ENCODE measurements around the gene RTEL1. TPM values are rescaled to one million over a fixed set of nuclear protein-coding genes. Genes with fewer than 3 reads are reported as not detected.

The RTEL1 gene
- total RNA-seq, 1 experiment from 2014 or later = 39.2 TPM

DNA sequence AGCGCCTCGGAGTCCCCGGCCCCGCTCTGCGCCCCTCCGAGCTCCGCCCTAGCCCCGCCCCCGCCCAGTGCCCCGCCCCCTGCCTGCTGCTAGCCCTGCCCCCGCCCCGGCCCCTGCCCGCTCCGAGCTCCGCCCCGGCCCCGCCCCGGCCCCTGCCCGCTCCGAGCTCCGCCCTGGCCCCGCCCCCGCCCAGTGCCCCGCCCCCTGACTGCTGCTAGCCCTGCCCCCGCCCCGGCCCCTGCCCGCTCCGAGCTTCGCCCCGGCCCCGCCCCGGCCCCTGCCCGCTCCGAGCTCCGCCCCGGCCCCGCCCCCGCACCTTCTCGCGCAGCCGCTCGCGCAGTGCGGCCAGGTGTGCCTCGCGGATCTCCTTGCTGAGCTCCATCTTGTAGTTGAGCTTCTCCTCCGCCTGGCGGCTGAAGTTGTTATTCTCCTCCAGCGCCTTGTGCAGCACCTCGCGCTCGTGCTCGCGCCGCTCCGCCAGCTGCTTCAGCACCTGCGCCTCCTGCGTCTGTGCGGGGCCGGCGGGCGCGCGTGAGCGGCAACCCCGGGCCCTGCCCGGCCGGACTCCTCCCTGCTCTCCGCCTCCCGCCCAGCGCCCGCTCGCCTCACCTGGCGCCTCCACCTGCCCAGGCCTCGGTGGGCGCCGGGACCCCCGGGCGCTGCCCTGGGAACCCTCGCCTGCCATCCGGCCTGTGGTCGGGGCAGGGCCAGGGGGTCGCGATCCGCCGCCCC, 16.2 kb upstream of the RTEL1 start:
- no TSS peak for BruUV-seq (replicated peaks)
- H3K9me3 Mint-ChIP-seq (ENCODE audit: unreplicated experiment) = no peaks in the 10 kb centered on the region
- H3K4me1 Mint-ChIP-seq (ENCODE audit: insufficient read depth, unreplicated experiment) = peaks cover 6% of the 10 kb centered on the region
- peak overlapping the region; percentile 74 for H3K4me3 Mint-ChIP-seq (ENCODE audit: unreplicated experiment)
- intact Hi-C loops (cut with micrococcal nuclease) = loop anchor here (10.0 kb wide), 1 partner anchor 107 kb away; the partner anchor contains the start of gene PTK6
- TF ChIP-seq, protein P1, sequence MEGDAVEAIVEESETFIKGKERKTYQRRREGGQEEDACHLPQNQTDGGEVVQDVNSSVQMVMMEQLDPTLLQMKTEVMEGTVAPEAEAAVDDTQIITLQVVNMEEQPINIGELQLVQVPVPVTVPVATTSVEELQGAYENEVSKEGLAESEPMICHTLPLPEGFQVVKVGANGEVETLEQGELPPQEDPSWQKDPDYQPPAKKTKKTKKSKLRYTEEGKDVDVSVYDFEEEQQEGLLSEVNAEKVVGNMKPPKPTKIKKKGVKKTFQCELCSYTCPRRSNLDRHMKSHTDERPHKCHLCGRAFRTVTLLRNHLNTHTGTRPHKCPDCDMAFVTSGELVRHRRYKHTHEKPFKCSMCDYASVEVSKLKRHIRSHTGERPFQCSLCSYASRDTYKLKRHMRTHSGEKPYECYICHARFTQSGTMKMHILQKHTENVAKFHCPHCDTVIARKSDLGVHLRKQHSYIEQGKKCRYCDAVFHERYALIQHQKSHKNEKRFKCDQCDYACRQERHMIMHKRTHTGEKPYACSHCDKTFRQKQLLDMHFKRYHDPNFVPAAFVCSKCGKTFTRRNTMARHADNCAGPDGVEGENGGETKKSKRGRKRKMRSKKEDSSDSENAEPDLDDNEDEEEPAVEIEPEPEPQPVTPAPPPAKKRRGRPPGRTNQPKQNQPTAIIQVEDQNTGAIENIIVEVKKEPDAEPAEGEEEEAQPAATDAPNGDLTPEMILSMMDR (IDR thresholded peaks at IDR 0.05; ENCODE audit: unreplicated experiment) = peak; percentile 39
- ChIA-PET CTCF (interaction anchor here (0.6 to 1.3 kb wide), 5 partner anchors 10 to 396 kb away, joined by 3 to 9 read pairs (median 3); partner anchors contain the start of gene PRPF6), POLR2A (interaction anchor here (0.6 to 2.7 kb wide), 18 partner anchors 10 to 846 kb away, joined by 3 to 33 read pairs (median 6); partner anchors contain the start of genes ARFRP1, GMEB2, MRGBP and RTEL1)
- H3K27ac Mint-ChIP-seq (ENCODE audit: low read depth, unreplicated experiment) = no peak overlapping the region
- DNase-seq (ENCODE audit: unreplicated experiment) = peak; percentile 82
- H3K27me3 Mint-ChIP-seq (ENCODE audit: insufficient read depth, unreplicated experiment) = no peaks in the 10 kb centered on the region
- peaks cover 14% of the 10 kb centered on the region for H3K36me3 Mint-ChIP-seq (ENCODE audit: insufficient read depth, unreplicated experiment)

DNA sequence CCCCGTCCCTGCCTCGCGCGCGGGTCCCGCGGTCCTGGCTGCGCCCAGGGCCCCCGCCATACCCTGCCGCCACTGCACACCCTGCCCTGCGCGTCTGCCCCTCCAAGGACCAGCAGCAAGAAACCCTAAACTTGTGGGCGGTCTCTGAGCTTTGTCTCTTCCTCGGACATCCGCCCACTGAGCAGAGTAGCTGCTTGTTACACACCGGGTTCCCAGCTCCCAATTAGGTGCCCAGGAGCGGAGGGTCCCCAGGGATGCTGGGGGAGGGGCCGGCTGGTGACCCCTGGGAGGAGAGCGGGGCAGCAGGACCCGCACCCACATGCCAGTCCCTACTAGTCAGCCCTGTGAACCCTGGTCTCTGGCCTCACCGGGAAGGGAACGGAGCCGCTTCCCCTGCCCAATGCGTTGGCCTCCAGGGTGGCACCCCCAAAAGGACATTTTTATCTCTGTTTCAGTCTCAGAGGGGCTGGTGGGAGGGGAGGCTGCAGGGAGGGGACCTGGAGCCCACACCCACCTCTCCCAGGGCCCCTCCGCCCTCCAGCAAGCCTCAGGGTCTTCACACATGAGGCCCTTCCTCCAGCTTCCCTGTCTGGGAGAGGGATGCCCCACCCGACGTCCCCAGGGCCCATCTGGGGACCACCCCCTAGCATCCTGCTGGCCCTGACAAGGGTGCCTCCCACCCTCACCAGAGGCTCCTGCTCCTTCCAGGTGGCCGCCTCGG, 15.4 kb upstream of the RTEL1 start:
- TF ChIP-seq, protein P1 (IDR thresholded peaks at IDR 0.05; ENCODE audit: unreplicated experiment) = no peak
- Mint-ChIP-seq H3K36me3 (ENCODE audit: insufficient read depth, unreplicated experiment) (peaks cover 14% of the 10 kb centered on the region), H3K4me3 (ENCODE audit: unreplicated experiment) (peak overlapping the region; percentile 74), H3K27ac (ENCODE audit: low read depth, unreplicated experiment) (peak overlapping the region; percentile 49), H3K9me3 (ENCODE audit: unreplicated experiment) (no peaks in the 10 kb centered on the region), H3K4me1 (ENCODE audit: insufficient read depth, unreplicated experiment) (peaks cover 6% of the 10 kb centered on the region), H3K27me3 (ENCODE audit: insufficient read depth, unreplicated experiment) (no peaks in the 10 kb centered on the region)
- intact Hi-C loops (cut with micrococcal nuclease) = loop anchor here (10.0 kb wide), 1 partner anchor 108 kb away; the partner anchor contains the start of gene PTK6
- no TSS peak for BruUV-seq (replicated peaks)
- POLR2A ChIA-PET = interaction anchor here (0.7 to 2.7 kb wide), 14 partner anchors 9 to 846 kb away, joined by 3 to 33 read pairs (median 7); partner anchors contain the start of genes ARFRP1, GMEB2, MRGBP and RTEL1
- CTCF ChIA-PET = interaction anchor here (0.6 to 1.2 kb wide), 3 partner anchors 59 to 395 kb away, joined by 3 to 4 read pairs (median 3); no protein-coding TSS in a partner anchor
- no peak for DNase-seq (ENCODE audit: unreplicated experiment)

DNA sequence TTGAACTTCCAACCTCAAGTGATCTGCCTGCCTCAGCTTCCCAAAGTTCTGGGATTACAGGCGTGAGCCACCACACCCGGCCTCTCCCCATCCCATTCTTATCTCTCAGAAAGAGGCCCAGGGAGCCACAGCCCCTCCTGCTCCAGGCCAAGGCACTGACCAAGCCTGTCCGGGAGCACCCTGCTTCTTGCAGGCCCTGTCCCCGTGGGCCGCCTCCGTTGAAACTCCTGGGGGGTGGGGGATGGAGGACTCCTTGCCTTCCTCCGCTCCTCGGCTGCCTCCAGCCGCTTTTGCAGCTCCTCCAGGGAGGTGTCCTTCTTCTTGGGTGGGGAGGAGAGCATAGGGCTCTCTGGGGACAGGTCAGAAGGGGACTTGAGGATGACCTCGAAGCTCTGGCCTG, 14.6 kb upstream of the RTEL1 start:
- CTCF ChIA-PET = interaction anchor here (0.7 kb wide), 1 partner anchor 37 kb away, joined by 3 read pairs; no protein-coding TSS in a partner anchor
- H3K4me1 Mint-ChIP-seq (ENCODE audit: insufficient read depth, unreplicated experiment) = no peaks in the 10 kb centered on the region
- intact Hi-C loops (cut with micrococcal nuclease) = loop anchor here (10.0 kb wide), 1 partner anchor 109 kb away; the partner anchor contains the start of gene PTK6
- TF ChIP-seq, protein P1 (IDR thresholded peaks at IDR 0.05; ENCODE audit: unreplicated experiment) = no peak
- DNase-seq (ENCODE audit: unreplicated experiment) = no peak
- POLR2A ChIA-PET = interaction anchor here (1.9 to 2.7 kb wide), 2 partner anchors 15 to 98 kb away, joined by 3 to 33 read pairs; partner anchors contain the start of gene RTEL1
- H3K27me3 Mint-ChIP-seq (ENCODE audit: insufficient read depth, unreplicated experiment) = no peaks in the 10 kb centered on the region
- peak overlapping the region; percentile 49 for H3K27ac Mint-ChIP-seq (ENCODE audit: low read depth, unreplicated experiment)
- H3K36me3 Mint-ChIP-seq (ENCODE audit: insufficient read depth, unreplicated experiment) = peaks cover 10% of the 10 kb centered on the region
- H3K9me3 Mint-ChIP-seq (ENCODE audit: unreplicated experiment) = no peaks in the 10 kb centered on the region
- H3K4me3 Mint-ChIP-seq (ENCODE audit: unreplicated experiment) = peak overlapping the region; percentile 74
- BruUV-seq (replicated peaks) = no TSS peak

All from MCF 10A (cell line).